ENCODE results near the gene PEAK3.

DNA sequence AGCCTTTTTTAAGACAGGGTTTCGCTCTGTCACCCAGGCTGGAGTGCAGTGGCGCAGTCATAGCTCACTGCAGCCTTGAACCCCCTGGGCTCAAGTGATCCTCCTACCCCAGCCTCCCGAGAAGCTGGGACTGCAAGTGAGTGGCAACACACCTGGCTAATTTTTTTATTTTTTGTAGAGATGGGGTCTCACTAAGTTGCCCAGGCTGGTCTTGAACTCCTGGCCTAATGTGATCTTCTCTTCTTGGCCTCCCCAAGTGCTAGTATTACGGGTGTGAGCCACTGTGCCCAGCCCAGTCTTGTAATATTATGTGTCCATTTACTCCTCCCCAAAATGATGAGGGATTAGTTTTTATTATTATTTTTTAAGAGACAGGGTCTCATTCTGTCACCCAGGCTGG, 29.1 kb upstream of the PEAK3 start:
- TF ChIP-seq TAF1 (IDR thresholded peaks at IDR 0.05; ENCODE audit: low read depth, low read length) (no peak), POLR2A (IDR thresholded peaks at IDR 0.05; ENCODE audit: low read depth, low read length) (no peak), SPI1 (IDR thresholded peaks at IDR 0.05; ENCODE audit: low read depth, low read length) (no peak), POLR2AphosphoS5 (IDR thresholded peaks at IDR 0.05; ENCODE audit: low read depth, low read length) (no peak), PAX5 (IDR thresholded peaks at IDR 0.05; ENCODE audit: insufficient read depth, low read length, severe bottlenecking) (no peak)

All from GM12891 (cell line).